Mesenchymal stem cell (in vitro differentiated cells and primary cell): ENCODE data around the gene CAMSAP2.

Source experiments
- DNase-seq: peaks from one replicate; pipeline ENCODE4 v3.0.0-alpha.2; 2013
- H2AFZ ChIP-seq: one replicate; pipeline ENCODE4 v1.6.1; 2013; ENCODE audit warnings: low read depth, mild to moderate bottlenecking, control low read depth, inconsistent platforms, low read length, moderate library complexity
- H2AK5ac ChIP-seq: 2 replicates; pipeline ENCODE4 v1.6.1; 2013; ENCODE audit warnings: low read length, moderate library complexity, mild to moderate bottlenecking, inconsistent platforms; ENCODE audit not compliant: severe bottlenecking
- H2BK120ac ChIP-seq: one replicate; pipeline ENCODE4 v1.6.1; 2013; ENCODE audit warnings: low read depth, mild to moderate bottlenecking, inconsistent platforms, low read length, moderate library complexity
- H2BK12ac ChIP-seq, 2 experiments: one replicate each; pipeline ENCODE4 v1.6.1; 2013; ENCODE audit warnings: inconsistent platforms in 2 of 2, low read length in 2 of 2, mild to moderate bottlenecking in 2 of 2, moderate library complexity in 2 of 2, control low read depth in 1 of 2
- H2BK15ac ChIP-seq: one replicate; pipeline ENCODE4 v1.6.1; 2013; ENCODE audit warnings: mild to moderate bottlenecking, low read depth, inconsistent platforms; ENCODE audit not compliant: poor library complexity, severe bottlenecking
- H2BK5ac ChIP-seq: 2 replicates; pipeline ENCODE4 v1.6.1; 2013; ENCODE audit warnings: low read depth, mild to moderate bottlenecking, low read length, control low read depth, inconsistent platforms; ENCODE audit not compliant: poor library complexity, severe bottlenecking
- H3K14ac ChIP-seq, 2 experiments: one replicate each; pipeline ENCODE4 v1.6.1; 2013; ENCODE audit warnings: inconsistent platforms in 2 of 2, low read length in 2 of 2, control low read depth in 1 of 2, mild to moderate bottlenecking in 1 of 2, moderate library complexity in 1 of 2
- H3K18ac ChIP-seq, 2 experiments: one replicate each; pipeline ENCODE4 v1.6.1; 2013; ENCODE audit warnings: inconsistent platforms in 2 of 2, low read length in 2 of 2, control low read depth in 1 of 2, low read depth in 1 of 2, mild to moderate bottlenecking in 1 of 2
- H3K23ac ChIP-seq, 2 experiments: one replicate each; pipeline ENCODE4 v1.6.1; 2013; ENCODE audit warnings: inconsistent platforms in 2 of 2, low read length in 2 of 2, mild to moderate bottlenecking in 2 of 2, moderate library complexity in 2 of 2, control low read depth in 1 of 2
- H3K27ac ChIP-seq: 2 replicates; pipeline ENCODE4 v1.5.1; 2013; ENCODE audit warnings: mild to moderate bottlenecking, moderate library complexity, low read length, control low read depth, inconsistent platforms; ENCODE audit not compliant: poor library complexity, severe bottlenecking
- H3K27me3 ChIP-seq, 2 experiments: 2 replicates each; pipeline versions ENCODE4 v1.6.1 to v1.7.0; 2013; ENCODE audit warnings: low read length in 2 of 2, mild to moderate bottlenecking in 2 of 2, moderate library complexity in 2 of 2, control low read depth in 1 of 2, inconsistent platforms in 1 of 2; ENCODE audit not compliant: control insufficient read depth in 1 of 2, insufficient read depth in 1 of 2
- H3K36me3 ChIP-seq, 2 experiments: 2 replicates each; pipeline versions ENCODE4 v1.6.1 to v1.7.0; 2013; ENCODE audit warnings: low read length in 2 of 2, control low read depth in 1 of 2, inconsistent platforms in 1 of 2, low read depth in 1 of 2, mild to moderate bottlenecking in 1 of 2; ENCODE audit not compliant: insufficient read depth in 2 of 2, control insufficient read depth in 1 of 2
- H3K4ac ChIP-seq, 2 experiments: one replicate each; pipeline ENCODE4 v1.6.1; 2013; ENCODE audit warnings: inconsistent platforms in 2 of 2, low read length in 2 of 2, mild to moderate bottlenecking in 2 of 2, moderate library complexity in 2 of 2, control low read depth in 1 of 2, low read depth in 1 of 2
- H3K4me1 ChIP-seq: 2 replicates; pipeline ENCODE4 v1.6.1; 2013; ENCODE audit warnings: low read depth, low read length, control low read depth; ENCODE audit not compliant: control insufficient read depth, insufficient read depth
- H3K4me2 ChIP-seq: 2 replicates; pipeline ENCODE4 v1.6.1; 2013; ENCODE audit warnings: low read length, mild to moderate bottlenecking, inconsistent platforms; ENCODE audit not compliant: poor library complexity, severe bottlenecking
- H3K4me3 ChIP-seq, 2 experiments: 2 replicates each; pipeline versions ENCODE4 v1.5.1 to v1.7.0; 2013; ENCODE audit warnings: low read length in 2 of 2, mild to moderate bottlenecking in 2 of 2, control low read depth in 1 of 2, low read depth in 1 of 2; ENCODE audit not compliant: insufficient read depth in 1 of 2
- H3K79me1 ChIP-seq: replicated peaks from 2 replicates; pipeline ENCODE4 v1.6.1; 2013; ENCODE audit warnings: mild to moderate bottlenecking, control low read depth, low read length, inconsistent platforms; ENCODE audit not compliant: poor library complexity, severe bottlenecking
- H3K9ac ChIP-seq: 2 replicates; pipeline ENCODE4 v1.7.0; 2013; ENCODE audit warnings: mild to moderate bottlenecking, low read length, moderate library complexity
- H3K9me3 ChIP-seq: 2 replicates; pipeline ENCODE4 v1.7.0; 2013; ENCODE audit warnings: mild to moderate bottlenecking, low read length; ENCODE audit not compliant: control insufficient read depth
- H4K8ac ChIP-seq: one replicate; pipeline ENCODE4 v1.6.1; 2013; ENCODE audit warnings: inconsistent platforms, mild to moderate bottlenecking, low read length, moderate library complexity
- H4K91ac ChIP-seq: one replicate; pipeline ENCODE4 v1.6.1; 2013; ENCODE audit warnings: mild to moderate bottlenecking, low read length, inconsistent platforms
- WGBS: methylation state at CpG from one replicate; pipeline ENCODE4 v1.1.7; 2013; ENCODE audit warnings: mixed read lengths; 5-methylcytosine and 5-hydroxymethylcytosine counted together

Gene CAMSAP2

DNA sequence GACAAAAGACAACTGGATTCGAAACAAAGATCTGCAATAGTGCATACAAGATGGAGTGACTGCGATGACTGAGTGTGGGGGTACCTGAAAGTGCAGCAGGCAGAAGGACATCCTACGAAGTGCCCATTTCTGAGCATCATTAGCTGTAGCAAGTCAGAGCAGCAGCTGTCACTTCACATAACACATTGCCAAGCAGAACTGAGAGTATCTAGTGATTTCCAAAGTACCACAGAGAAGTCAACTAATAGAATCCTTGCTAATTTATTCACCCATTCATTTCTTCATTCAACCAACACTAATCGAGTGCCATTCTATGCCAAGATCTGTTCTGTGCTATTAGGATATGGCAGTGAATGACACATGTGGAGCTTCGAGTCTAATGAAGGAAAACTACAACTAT lies 31.6 kb upstream of the CAMSAP2 start:
- WGBS = 86% methylated on average over 4 of the region's 5 CpGs
- H4K8ac ChIP-seq = no peak overlapping the region
- H3K18ac ChIP-seq = no peak overlapping the region
- H2BK12ac ChIP-seq = no peak overlapping the region
- DNase-seq = no peak
- no peak overlapping the region for H2AK5ac ChIP-seq
- H3K9me3 ChIP-seq = no peaks in the 10 kb centered on the region
- H3K4me3 ChIP-seq = no peak overlapping the region
- H3K4ac ChIP-seq = no peak overlapping the region
- no peak overlapping the region for H3K4me2 ChIP-seq
- no peaks in the 10 kb centered on the region for H3K4me1 ChIP-seq
- H3K36me3 ChIP-seq = no peaks in the 10 kb centered on the region
- H3K14ac ChIP-seq = no peak overlapping the region
- H4K91ac ChIP-seq = no peak overlapping the region
- H2BK15ac ChIP-seq = no peak overlapping the region
- no peaks in the 10 kb centered on the region for H3K79me1 ChIP-seq
- H3K9ac ChIP-seq = no peak overlapping the region
- no peak overlapping the region for H2BK120ac ChIP-seq
- H2BK5ac ChIP-seq = no peak overlapping the region
- H3K27ac ChIP-seq = no peak overlapping the region
- H3K27me3 ChIP-seq = no peaks in the 10 kb centered on the region
- H3K23ac ChIP-seq = no peak overlapping the region
- H2AFZ ChIP-seq = no peak overlapping the region

DNA sequence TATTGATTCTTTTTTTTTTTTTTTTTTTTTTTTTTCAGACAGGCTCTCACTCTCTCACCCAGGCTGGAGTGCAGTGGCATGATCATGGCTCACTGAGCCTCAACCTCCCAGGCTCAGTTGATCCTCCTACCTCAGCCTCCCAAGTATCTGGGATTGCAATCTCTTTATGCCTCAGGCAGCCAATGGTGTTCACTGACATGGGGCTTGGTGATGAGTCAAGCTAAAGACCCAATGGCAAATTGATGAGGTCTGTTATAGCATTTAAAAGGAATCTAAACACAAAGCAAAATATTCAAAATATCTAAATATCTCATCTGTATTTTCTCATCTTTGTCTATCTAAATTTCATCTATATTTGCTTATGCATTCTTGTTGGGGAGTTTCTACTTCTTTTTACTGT lies 30.5 kb upstream of the CAMSAP2 start:
- H2BK15ac ChIP-seq = no peak overlapping the region
- no peak overlapping the region for H3K4ac ChIP-seq
- H4K8ac ChIP-seq = no peak overlapping the region
- H3K9ac ChIP-seq = no peak overlapping the region
- H3K4me3 ChIP-seq = no peak overlapping the region
- no peak overlapping the region for H3K18ac ChIP-seq
- H3K4me2 ChIP-seq = no peak overlapping the region
- no peak for DNase-seq
- no peak overlapping the region for H3K23ac ChIP-seq
- no peak overlapping the region for H2BK12ac ChIP-seq
- no peak overlapping the region for H2AK5ac ChIP-seq
- H3K14ac ChIP-seq = no peak overlapping the region
- H2BK5ac ChIP-seq = no peak overlapping the region
- no peaks in the 10 kb centered on the region for H3K4me1 ChIP-seq
- no peak overlapping the region for H3K27ac ChIP-seq
- H4K91ac ChIP-seq = no peak overlapping the region
- H3K79me1 ChIP-seq = no peaks in the 10 kb centered on the region
- no peaks in the 10 kb centered on the region for H3K27me3 ChIP-seq
- no peaks in the 10 kb centered on the region for H3K36me3 ChIP-seq
- H2BK120ac ChIP-seq = no peak overlapping the region
- H3K9me3 ChIP-seq = no peaks in the 10 kb centered on the region
- no peak overlapping the region for H2AFZ ChIP-seq

DNA sequence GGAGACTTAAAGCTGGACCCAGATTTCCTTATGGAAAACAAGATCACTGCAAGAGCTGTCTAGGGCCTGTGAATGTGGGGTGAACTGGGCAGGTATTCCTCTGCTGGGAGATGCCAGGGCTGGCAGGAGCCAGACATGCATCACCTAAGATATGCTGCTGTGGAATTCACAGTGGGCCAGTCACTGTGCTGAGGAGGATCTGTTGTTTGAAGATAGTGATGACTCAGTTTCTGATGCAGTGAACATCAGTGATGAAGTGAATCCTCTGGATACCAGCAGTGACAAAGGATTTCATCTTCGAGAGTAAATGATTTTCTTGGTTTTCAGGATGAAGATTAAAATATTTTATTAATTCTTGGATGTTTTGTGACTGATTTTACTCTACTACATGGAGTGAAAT lies 29.9 kb upstream of the CAMSAP2 start:
- Histone ChIP-seq H3K9ac (no peak overlapping the region), H3K27me3 (no peaks in the 10 kb centered on the region), H3K14ac (no peak overlapping the region), H2BK12ac (no peak overlapping the region), H3K23ac (no peak overlapping the region), H4K91ac (no peak overlapping the region), H3K4me3 (no peak overlapping the region), H3K4me2 (no peak overlapping the region), H3K36me3 (no peaks in the 10 kb centered on the region), H2BK15ac (no peak overlapping the region), H3K4me1 (no peaks in the 10 kb centered on the region), H3K79me1 (no peaks in the 10 kb centered on the region), H3K9me3 (no peaks in the 10 kb centered on the region), H3K4ac (no peak overlapping the region), H4K8ac (no peak overlapping the region), H3K27ac (no peak overlapping the region), H2AFZ (no peak overlapping the region), H2AK5ac (no peak overlapping the region), H2BK120ac (no peak overlapping the region), H2BK5ac (no peak overlapping the region), H3K18ac (no peak overlapping the region)
- DNase-seq = no peak
- WGBS = no CpG with 5 or more reads among the region's 1 CpG

DNA sequence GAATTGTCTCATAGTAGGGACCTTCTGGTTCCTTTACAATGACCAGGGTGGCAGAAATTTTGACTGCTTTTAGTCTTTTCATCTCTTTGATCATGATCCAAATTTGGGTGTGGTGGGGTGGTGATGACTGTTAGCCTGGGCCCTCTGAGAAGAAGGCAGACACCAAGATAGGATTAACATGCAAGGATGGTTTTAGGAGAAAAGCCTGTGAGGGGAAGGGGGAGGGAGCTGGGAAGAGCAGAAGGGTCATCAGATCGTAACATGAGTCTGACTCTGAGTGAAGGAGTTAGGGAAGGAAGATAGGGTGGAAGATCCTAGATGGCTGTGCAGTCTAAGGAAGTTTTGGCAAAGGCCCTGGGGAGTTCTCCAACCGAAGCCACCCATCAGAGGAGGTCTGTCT lies 28.5 kb upstream of the CAMSAP2 start:
- 83% methylated on average over 2 of the region's 2 CpGs for WGBS
- no peak overlapping the region for H3K18ac ChIP-seq
- H2BK12ac ChIP-seq = no peak overlapping the region
- H3K23ac ChIP-seq = no peak overlapping the region
- no peak overlapping the region for H3K4ac ChIP-seq
- H4K91ac ChIP-seq = no peak overlapping the region
- H2AK5ac ChIP-seq = no peak overlapping the region
- H3K27me3 ChIP-seq = no peaks in the 10 kb centered on the region
- H2BK15ac ChIP-seq = no peak overlapping the region
- H3K4me3 ChIP-seq = no peak overlapping the region
- no peak overlapping the region for H3K27ac ChIP-seq
- no peak overlapping the region for H3K9ac ChIP-seq
- no peak overlapping the region for H3K4me2 ChIP-seq
- H3K14ac ChIP-seq = no peak overlapping the region
- no peak overlapping the region for H2BK5ac ChIP-seq
- H3K4me1 ChIP-seq = no peaks in the 10 kb centered on the region
- H2BK120ac ChIP-seq = no peak overlapping the region
- no peak overlapping the region for H4K8ac ChIP-seq
- DNase-seq = no peak
- H2AFZ ChIP-seq = no peak overlapping the region
- no peaks in the 10 kb centered on the region for H3K36me3 ChIP-seq
- no peaks in the 10 kb centered on the region for H3K79me1 ChIP-seq
- H3K9me3 ChIP-seq = no peaks in the 10 kb centered on the region
